IMR-90 (cell line): Measurements from ENCODE around the gene PPFIA1. TPM values are rescaled to one million over a fixed set of nuclear protein-coding genes. Genes with fewer than 3 reads are reported as not detected.

Experiments used
- ATAC-seq: fragments of 200-7000 bp; cut with Tn5 transposase; 2 replicates; pipeline ENCODE4 v1.9.1; 2020; ENCODE audit warnings: low read depth, mild to moderate bottlenecking, moderate library complexity
- BruUV-seq: library from RNA; stranded (reverse); fragments of 400-500 nt; replicated peaks from 2 replicates; lab custom pipeline; 2021; lab: Mats Ljungman, UMichigan
- CTCF ChIA-PET: fragments of 300-600 bp; formaldehyde crosslinking; extraction: SDS; loops from one replicate; lab custom pipeline; 2021; ENCODE audit warnings: antibody characterized with exemption; lab: Yijun Ruan, JAX
- POLR2A ChIA-PET: fragments of 300-600 bp; sonication (Branson Sonifier 250); formaldehyde crosslinking; loops from one replicate; lab custom pipeline; 2022; ENCODE audit warnings: antibody characterized with exemption; ENCODE audit not compliant: unreplicated experiment; lab: Charles Lee
- DNase-seq: peaks from one replicate; pipeline ENCODE4 v3.0.0; 2013
- H2AFZ ChIP-seq: replicated peaks from 2 replicates; pipeline ENCODE3; 2013; ENCODE audit warnings: low read length, mild to moderate bottlenecking; ENCODE audit not compliant: poor library complexity
- H2AK5ac ChIP-seq: 2 replicates; pipeline ENCODE4 v1.6.1; 2013; ENCODE audit warnings: low read depth, low read length, inconsistent platforms
- H2AK9ac ChIP-seq: replicated peaks from 2 replicates; pipeline ENCODE3; 2013; ENCODE audit warnings: mild to moderate bottlenecking, low read depth, low read length, moderate library complexity; ENCODE audit not compliant: poor library complexity
- H2BK120ac ChIP-seq: 2 replicates; pipeline ENCODE4 v1.6.1; 2013; ENCODE audit warnings: low read depth, low read length, inconsistent platforms
- H2BK15ac ChIP-seq: 3 replicates; pipeline ENCODE4 v1.6.1; 2013; ENCODE audit warnings: low read depth, low read length, inconsistent platforms
- H2BK20ac ChIP-seq: 2 replicates; pipeline ENCODE4 v1.6.1; 2013; ENCODE audit warnings: low read depth, mild to moderate bottlenecking, inconsistent platforms, low read length, moderate library complexity
- H2BK5ac ChIP-seq: 2 replicates; pipeline ENCODE4 v1.6.1; 2013; ENCODE audit warnings: mild to moderate bottlenecking, low read depth, low read length, inconsistent platforms; ENCODE audit not compliant: poor library complexity, severe bottlenecking
- H3K14ac ChIP-seq: replicated peaks from 2 replicates; pipeline ENCODE4 v1.6.1; 2013; ENCODE audit warnings: low read depth, low read length, inconsistent platforms
- H3K18ac ChIP-seq: 2 replicates; pipeline ENCODE4 v1.6.1; 2013; ENCODE audit warnings: low read depth, low read length, control low read depth
- H3K23ac ChIP-seq: 2 replicates; pipeline ENCODE4 v1.6.1; 2013; ENCODE audit warnings: low read depth, low read length, inconsistent platforms
- H3K27ac ChIP-seq: 2 replicates; pipeline ENCODE4 v1.5.1; 2013; ENCODE audit warnings: mild to moderate bottlenecking, control low read depth, low read length; ENCODE audit not compliant: insufficient read depth
- H3K27me3 ChIP-seq: 2 replicates; pipeline ENCODE4 v1.6.1; 2013; ENCODE audit warnings: low read length; ENCODE audit not compliant: control insufficient read depth, insufficient read depth
- H3K36me3 ChIP-seq: 2 replicates; pipeline ENCODE4 v1.6.1; 2013; ENCODE audit warnings: low read length, mixed read lengths; ENCODE audit not compliant: control insufficient read depth, insufficient read depth
- H3K4ac ChIP-seq: 2 replicates; pipeline ENCODE4 v1.6.1; 2013; ENCODE audit warnings: low read depth, low read length, inconsistent platforms
- H3K4me1 ChIP-seq: 2 replicates; pipeline ENCODE4 v1.6.1; 2013; ENCODE audit warnings: low read length, mixed read lengths; ENCODE audit not compliant: control insufficient read depth, insufficient read depth
- H3K4me2 ChIP-seq: 2 replicates; pipeline ENCODE4 v1.6.1; 2013; ENCODE audit warnings: low read depth, mild to moderate bottlenecking, control low read depth, low read length, moderate library complexity
- H3K4me3 ChIP-seq: 2 replicates; pipeline ENCODE4 v1.5.1; 2013; ENCODE audit warnings: low read depth, mild to moderate bottlenecking, control low read depth, low read length, moderate library complexity; ENCODE audit not compliant: insufficient read depth
- H3K56ac ChIP-seq: 2 replicates; pipeline ENCODE4 v1.6.1; 2013; ENCODE audit warnings: low read length, inconsistent platforms; ENCODE audit not compliant: insufficient read depth; ENCODE audit errors: extremely low read depth
- H3K79me1 ChIP-seq, 2 experiments: 2 replicates each; pipeline ENCODE4 v1.6.1; 2013; ENCODE audit warnings: low read length in 2 of 2, inconsistent platforms in 1 of 2, low read depth in 1 of 2
- H3K9ac ChIP-seq: 2 replicates; pipeline ENCODE4 v1.6.1; 2013; ENCODE audit warnings: low read depth, low read length, control low read depth
- H3K9me1 ChIP-seq: 2 replicates; pipeline ENCODE4 v1.6.1; 2013; ENCODE audit warnings: low read length, inconsistent platforms; ENCODE audit not compliant: insufficient read depth
- H3K9me3 ChIP-seq: 2 replicates; pipeline ENCODE4 v1.6.1; 2013; ENCODE audit warnings: low read length; ENCODE audit not compliant: control insufficient read depth, insufficient read depth
- H4K20me1 ChIP-seq: 2 replicates; pipeline ENCODE4 v1.6.1; 2013; ENCODE audit warnings: low read length, inconsistent platforms; ENCODE audit not compliant: insufficient read depth
- H4K5ac ChIP-seq: 2 replicates; pipeline ENCODE4 v1.6.1; 2013; ENCODE audit warnings: mild to moderate bottlenecking, low read depth, low read length, control low read depth
- H4K8ac ChIP-seq, 2 experiments: 2 replicates each; pipeline ENCODE4 v1.6.1; 2013; ENCODE audit warnings: low read depth in 2 of 2, low read length in 2 of 2, control low read depth in 1 of 2, inconsistent platforms in 1 of 2
- H4K91ac ChIP-seq: 2 replicates; pipeline ENCODE4 v1.6.1; 2013; ENCODE audit warnings: low read depth, low read length, inconsistent platforms; ENCODE audit not compliant: insufficient read depth
- BHLHE40 ChIP-seq: fragments of 150-350 bp; IDR thresholded peaks from 2 replicates; pipeline ENCODE4 v1.6.1; 2016; ENCODE audit warnings: mild to moderate bottlenecking, low read depth, low read length
- CEBPB ChIP-seq: IDR thresholded peaks from 2 replicates; pipeline ENCODE4 v1.6.1; 2012; ENCODE audit warnings: low read depth, low read length, improper control_type of control experiment
- CHD1 ChIP-seq: IDR thresholded peaks from 2 replicates; pipeline ENCODE4 v1.6.1; 2012; ENCODE audit warnings: low read depth, low read length, improper control_type of control experiment
- CTCF ChIP-seq: conservative IDR thresholded peaks from 2 replicates; pipeline ENCODE4 v1.5.1; 2012; ENCODE audit warnings: mild to moderate bottlenecking, low read depth, low read length, improper control_type of control experiment
- ELK1 ChIP-seq: fragments of 150-350 bp; IDR thresholded peaks from 2 replicates; pipeline ENCODE4 v1.6.1; 2016; ENCODE audit warnings: low read depth, mild to moderate bottlenecking, low read length, moderate library complexity, borderline replicate concordance
- FOS ChIP-seq: fragments of 150-350 bp; IDR thresholded peaks from 2 replicates; pipeline ENCODE4 v1.6.1; 2016; ENCODE audit warnings: low read depth, low read length
- MAFK ChIP-seq: IDR thresholded peaks from 2 replicates; pipeline ENCODE4 v1.6.1; 2012; ENCODE audit warnings: low read depth, low read length, improper control_type of control experiment
- MAZ ChIP-seq: IDR thresholded peaks from 2 replicates; pipeline ENCODE4 v1.6.1; 2012; ENCODE audit warnings: low read depth, mild to moderate bottlenecking, low read length, improper control_type of control experiment, moderate library complexity, borderline replicate concordance
- MXI1 ChIP-seq: IDR thresholded peaks from 2 replicates; pipeline ENCODE4 v1.6.1; 2012; ENCODE audit warnings: low read depth, mild to moderate bottlenecking, low read length, moderate library complexity, borderline replicate concordance
- NFE2L2 ChIP-seq: fragments of 150-350 bp; IDR thresholded peaks from 2 replicates; pipeline ENCODE4 v1.6.1; 2016; ENCODE audit warnings: low read depth, mild to moderate bottlenecking, low read length
- POLR2A ChIP-seq: IDR thresholded peaks from 2 replicates; pipeline ENCODE4 v1.6.1; 2012; ENCODE audit warnings: mild to moderate bottlenecking, low read depth, low read length
- RAD21 ChIP-seq: IDR thresholded peaks from 2 replicates; pipeline ENCODE4 v1.6.1; 2012; ENCODE audit warnings: low read length, improper control_type of control experiment
- RCOR1 ChIP-seq: IDR thresholded peaks from 2 replicates; pipeline ENCODE4 v1.6.1; 2012; ENCODE audit warnings: mild to moderate bottlenecking, low read length, improper control_type of control experiment; ENCODE audit not compliant: insufficient replicate concordance
- RFX5 ChIP-seq: IDR thresholded peaks from 2 replicates; pipeline ENCODE4 v1.8.0; 2012; ENCODE audit warnings: low read depth, mild to moderate bottlenecking, low read length, moderate library complexity
- SMC3 ChIP-seq: fragments of 150-350 bp; IDR thresholded peaks from 2 replicates; pipeline ENCODE4 v1.6.1; 2016; ENCODE audit warnings: low read depth, mild to moderate bottlenecking, antibody characterized with exemption, low read length, moderate library complexity
- USF2 ChIP-seq: fragments of 150-350 bp; IDR thresholded peaks from 2 replicates; pipeline ENCODE4 v1.6.1; 2017; ENCODE audit warnings: mild to moderate bottlenecking, antibody characterized with exemption, low read length, low read depth
- WGBS, 2 experiments: methylation state at CpG; one replicate each; pipeline versions ENCODE4 v1.1.5 to v1.1.7; 2013; ENCODE audit warnings: missing lambda C conversion rate in 2 of 2; ENCODE audit not compliant: insufficient read length in 1 of 2; ENCODE audit errors: extremely low coverage in 2 of 2; 5-methylcytosine and 5-hydroxymethylcytosine counted together
- dilution Hi-C: fragments of 300-500 bp; cut with HindIII; formaldehyde crosslinking; loops from one replicate; pipeline ENCODE4 v1.14.3; 2018; ENCODE audit warnings: low sequenced_read_pairs; ENCODE audit not compliant: unreplicated experiment
- in situ Hi-C: fragments of 300-500 bp; cut with MboI; formaldehyde crosslinking; loops from 3 replicates; pipeline ENCODE4 v1.14.3; 2019; ENCODE audit warnings: low sequenced_read_pairs, inconsistent platforms, mixed read lengths
- intact Hi-C: fragments of 100-400 bp; cut with micrococcal nuclease; formaldehyde crosslinking; loops from 2 replicates; pipeline ENCODE4 v1.10.0; 2022
- polyA plus RNA-seq, 3 experiments: library from polyadenylated mRNA; depleted of rRNA; stranded (reverse); fragments of >200 nt; gene quantifications; 2 replicates each; pipeline ENCODE4 v1.2.3, GENCODE V29; 2012; ENCODE audit warnings: low replicate concordance in 1 of 3
- total RNA-seq: library from RNA; depleted of rRNA; stranded (reverse); fragments of >200 nt; gene quantifications from 2 replicates; pipeline ENCODE4 v1.2.3, GENCODE V29; 2012

The PPFIA1 gene
- total and polyA plus RNA-seq, 2 of the 4 experiments (the other 2 are of a cell fraction), result 25.6 to 37.2 TPM

GRCh38 chr11:70353329-70353728 lies 82.8 kb downstream of the PPFIA1 start:
- DNase-seq (no peak), ATAC-seq (no peak)
- no peak for TF ChIP-seq USF2
- no peak for TF ChIP-seq SMC3
- no peak for TF ChIP-seq CHD1
- no peak for TF ChIP-seq BHLHE40
- TF ChIP-seq ELK1, result no peak
- no peak for TF ChIP-seq MAZ
- no peak for TF ChIP-seq RFX5
- TF ChIP-seq FOS, result no peak
- TF ChIP-seq CTCF, result no peak
- TF ChIP-seq MAFK, result no peak
- TF ChIP-seq NFE2L2, result no peak
- no peak for TF ChIP-seq MXI1
- TF ChIP-seq CEBPB, result no peak
- TF ChIP-seq POLR2A, result no peak
- no peak for TF ChIP-seq RCOR1
- no peak for TF ChIP-seq RAD21
- no peak overlapping the region for H2BK5ac ChIP-seq
- no peak overlapping the region for H3K56ac ChIP-seq
- H2BK20ac ChIP-seq, result no peak overlapping the region
- H4K5ac ChIP-seq, result no peak overlapping the region
- H2BK15ac ChIP-seq, result no peak overlapping the region
- H2BK120ac ChIP-seq, result no peak overlapping the region
- in situ Hi-C loops (no loop called here), intact Hi-C loops (no loop called here), dilution Hi-C loops (no loop called here)
- H3K9me1 ChIP-seq, result no peaks in the 10 kb centered on the region
- no peaks in the 10 kb centered on the region; a peak in 1 of 4 replicates for H3K79me1 ChIP-seq
- H4K8ac ChIP-seq, result no peak overlapping the region
- no peak overlapping the region for H3K18ac ChIP-seq
- no CpG with 5 or more reads among the region's 2 CpGs for WGBS, 2 experiments
- H2AK5ac ChIP-seq, result no peak overlapping the region
- POLR2A ChIA-PET, result no interaction called here
- no peaks in the 10 kb centered on the region for H4K20me1 ChIP-seq
- CTCF ChIA-PET, result no interaction called here
- no peak overlapping the region for H4K91ac ChIP-seq
- H3K9me3 ChIP-seq, result no peaks in the 10 kb centered on the region
- peaks cover 42% of the 10 kb centered on the region for H3K36me3 ChIP-seq
- no peak overlapping the region for H3K4ac ChIP-seq
- no peak overlapping the region for H3K9ac ChIP-seq
- H3K23ac ChIP-seq, result no peak overlapping the region
- no peak overlapping the region for H2AFZ ChIP-seq
- no TSS peak for BruUV-seq
- no peaks in the 10 kb centered on the region for H3K27me3 ChIP-seq
- H3K4me2 ChIP-seq, result no peak overlapping the region
- no peaks in the 10 kb centered on the region for H3K4me1 ChIP-seq
- H3K14ac ChIP-seq, result no peak overlapping the region
- no peak overlapping the region for H3K4me3 ChIP-seq
- H3K27ac ChIP-seq, result no peak overlapping the region
- no peak overlapping the region for H2AK9ac ChIP-seq
